Central memory CD4-positive, alpha-beta T cell (primary cell): ENCODE results near the gene MMP17.

Experiments used
- DNase-seq: peaks from one replicate; pipeline ENCODE4 v3.0.0; 2022

MMP17 gene

DNA sequence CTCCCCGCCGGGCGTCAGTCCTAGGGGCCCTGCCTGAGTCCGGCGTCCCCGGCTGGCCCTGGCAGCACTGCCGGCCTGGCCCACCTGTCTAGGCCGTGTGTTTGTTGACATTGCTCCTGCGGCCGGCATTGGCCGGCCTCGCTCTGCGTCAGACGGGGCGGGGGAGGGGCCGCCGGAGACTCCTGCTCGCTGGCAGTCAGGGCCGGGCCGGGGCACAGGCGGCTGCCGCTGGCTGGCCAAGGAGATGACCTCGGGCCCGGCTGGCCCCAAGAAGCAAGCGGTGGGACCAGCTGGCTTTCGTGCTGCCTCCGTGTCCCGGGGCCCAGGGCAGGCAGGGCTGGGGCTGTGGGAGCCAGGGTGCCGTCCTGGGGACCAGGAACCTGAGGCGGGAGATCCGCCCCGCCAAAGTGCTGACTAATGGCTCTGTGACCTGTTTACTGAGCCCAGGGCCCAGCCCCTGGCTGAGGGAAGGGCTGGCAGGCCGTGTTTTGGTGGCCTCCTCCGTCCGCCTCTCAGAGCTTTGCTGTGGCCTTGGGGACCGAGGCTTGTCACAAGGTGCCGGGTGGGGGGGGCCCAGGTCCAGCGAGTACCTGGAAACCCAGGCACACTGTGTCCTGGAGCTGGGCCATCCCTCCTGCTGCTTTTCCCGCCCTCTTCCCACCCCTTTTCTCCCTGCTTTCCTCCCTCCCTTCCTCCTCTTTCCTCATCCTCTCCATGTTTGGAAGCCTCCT, 68.1 kb downstream of the MMP17 start:
- DNase-seq: peak; percentile 58

DNA sequence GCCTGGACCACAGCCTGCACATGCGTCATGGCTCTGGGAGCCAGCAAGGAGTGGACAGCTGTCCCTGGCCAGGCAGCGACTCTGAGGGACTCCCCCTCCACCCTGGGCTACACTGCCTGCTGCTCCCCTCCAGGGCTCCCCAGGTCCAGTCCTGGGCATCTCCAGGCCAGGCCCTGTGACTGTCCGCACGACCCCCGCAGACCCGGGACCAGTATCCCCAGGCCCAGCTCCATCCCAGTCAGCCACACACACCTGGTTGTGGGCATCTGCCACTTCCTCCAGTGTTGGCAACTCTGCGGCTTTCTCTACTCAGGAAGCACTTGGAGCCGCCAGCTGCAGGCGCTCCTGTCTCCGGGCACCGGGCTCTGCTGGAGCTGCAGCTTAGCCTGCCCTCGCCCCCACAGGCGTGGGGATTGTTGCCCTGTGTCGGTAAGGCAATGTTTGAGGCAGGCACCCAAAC, 68.6 kb downstream of the MMP17 start:
- no peak for DNase-seq

DNA sequence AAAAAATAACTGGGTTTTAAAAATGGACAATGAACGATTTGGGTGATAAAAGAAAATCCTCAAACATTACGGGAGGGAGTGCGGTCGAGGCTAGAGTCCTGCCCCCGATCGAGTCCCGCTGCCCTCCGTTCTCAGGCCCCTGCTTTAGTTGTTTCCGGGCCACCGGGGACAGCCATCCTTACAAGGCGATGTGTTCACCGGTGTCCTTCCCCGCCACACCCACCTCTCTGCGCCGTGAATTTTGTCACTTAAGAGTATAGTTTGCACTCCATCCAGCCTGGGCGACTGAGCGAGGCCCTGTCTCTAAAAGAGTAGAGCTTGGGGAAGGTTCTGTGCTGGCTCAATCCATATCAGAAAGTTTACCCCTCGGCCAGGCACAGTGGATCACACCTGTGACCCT, 69.1 kb downstream of the MMP17 start:
- no peak for DNase-seq

DNA sequence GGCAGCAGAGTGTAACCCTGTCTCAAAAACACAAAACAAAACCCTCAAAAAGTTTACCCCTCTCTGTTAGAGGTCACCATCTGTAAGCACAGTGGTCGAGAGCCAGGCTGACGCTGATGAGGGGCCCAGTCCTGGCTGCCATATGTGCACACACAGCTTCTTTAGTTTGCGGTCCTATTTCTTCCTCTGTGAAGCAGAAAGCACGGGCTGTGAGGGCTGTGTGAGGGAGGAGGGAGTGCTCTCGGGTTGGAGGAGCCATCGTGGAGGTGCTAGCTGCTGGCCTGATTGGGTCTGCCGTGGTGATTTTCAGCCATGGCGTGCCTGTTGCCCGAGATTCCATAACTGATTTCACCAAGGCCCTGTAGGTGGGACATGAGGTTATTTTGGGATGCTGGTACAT, 69.7 kb downstream of the MMP17 start:
- DNase-seq: no peak

DNA sequence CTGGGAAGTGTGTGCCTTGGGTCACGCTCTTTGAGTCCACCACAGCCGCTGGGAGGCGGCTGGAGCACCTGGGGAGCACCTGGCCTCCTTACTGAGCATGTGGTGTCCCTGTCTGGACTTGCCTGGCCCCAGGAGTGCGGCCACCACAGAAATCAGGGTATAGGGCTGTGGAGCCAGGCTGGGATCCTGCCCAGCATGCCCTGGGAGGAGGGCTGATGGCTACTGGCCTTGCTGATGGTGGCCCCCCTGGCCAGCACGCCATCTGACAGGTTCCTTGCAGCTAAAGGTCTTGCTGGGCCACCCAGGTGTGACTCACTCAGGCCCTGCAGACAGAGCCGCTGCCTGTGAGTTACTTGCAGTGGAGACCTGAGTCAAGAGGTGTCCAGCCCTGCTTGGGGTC, 72.2 kb downstream of the MMP17 start:
- DNase-seq: no peak
